HepG2 (cell line): ENCODE results near the gene SEMA4C. TPM values are rescaled to one million over a fixed set of nuclear protein-coding genes. Genes with fewer than 3 reads are reported as not detected.
A peak's percentile ranks its signal among the peaks of the same experiment; 100 is the strongest.

Source experiments
- DPF2 ChIP-seq: sonication (generic); formaldehyde crosslinking; IDR thresholded peaks from 2 replicates; pipeline ENCODE4 v1.4.0; 2020; ENCODE audit warnings: mild to moderate bottlenecking, low read depth, missing genetic modification reagents, borderline replicate concordance
- ESRRA ChIP-seq: sonication (generic); formaldehyde crosslinking; IDR thresholded peaks from 2 replicates; pipeline ENCODE4 v1.5.1; 2020; ENCODE audit warnings: mild to moderate bottlenecking, low read depth, missing genetic modification reagents
- FOSL2 ChIP-seq: sonication (generic); formaldehyde crosslinking; IDR thresholded peaks from 2 replicates; pipeline ENCODE4 v1.4.0; 2020; ENCODE audit warnings: missing genetic modification reagents
- GATAD1 ChIP-seq: IDR thresholded peaks from 2 replicates; pipeline ENCODE4 v1.6.1; 2016; ENCODE audit warnings: missing genetic modification reagents, missing compliant biosample characterization
- HDAC6 ChIP-seq: fragments of 200-600 bp; sonication (generic); IDR thresholded peaks from 2 replicates; pipeline ENCODE4 v1.7.0; 2017; ENCODE audit warnings: mild to moderate bottlenecking, antibody characterized with exemption, low read length, low read depth
- HES4 ChIP-seq: sonication (generic); formaldehyde crosslinking; IDR thresholded peaks from 2 replicates; pipeline ENCODE4 v1.9.0; 2021; ENCODE audit warnings: mild to moderate bottlenecking, missing genetic modification reagents, borderline replicate concordance
- HNRNPH1 ChIP-seq: fragments of 200-400 bp; formaldehyde crosslinking; optimal IDR thresholded peaks from 2 replicates; pipeline ENCODE3; 2017; ENCODE audit warnings: mild to moderate bottlenecking, low read depth, low read length
- KLF16 ChIP-seq, 2 experiments: sonication (generic) in 1 of 2; formaldehyde crosslinking in 1 of 2; IDR thresholded peaks; 2 replicates each; pipeline versions ENCODE4 v1.6.1 to v1.8.0; 2016 to 2023; ENCODE audit warnings: missing genetic modification reagents in 2 of 2, missing compliant biosample characterization in 1 of 2
- RCOR2 ChIP-seq: IDR thresholded peaks from 2 replicates; pipeline ENCODE4 v1.6.1; 2016; ENCODE audit warnings: missing biosample characterization, missing genetic modification reagents
- ZFP36 ChIP-seq: fragments of 150-350 bp; IDR thresholded peaks from 2 replicates; pipeline ENCODE4 v1.6.1; 2018; ENCODE audit warnings: borderline replicate concordance, low read length, low read depth; ENCODE audit not compliant: partially characterized antibody
- ZKSCAN5 ChIP-seq: sonication (generic); formaldehyde crosslinking; IDR thresholded peaks from 2 replicates; pipeline ENCODE4 v1.5.1; 2020; ENCODE audit warnings: mild to moderate bottlenecking, missing genetic modification reagents
- ZNF253 ChIP-seq: sonication (generic); formaldehyde crosslinking; IDR thresholded peaks from 2 replicates; pipeline ENCODE4 v1.8.0; 2022; ENCODE audit warnings: mild to moderate bottlenecking, missing genetic modification reagents, borderline replicate concordance
- ZNF543 ChIP-seq: sonication (generic); formaldehyde crosslinking; IDR thresholded peaks from 2 replicates; pipeline ENCODE4 v1.4.0; 2020; ENCODE audit warnings: mild to moderate bottlenecking, missing genetic modification reagents
- ZNF550 ChIP-seq: sonication (generic); formaldehyde crosslinking; IDR thresholded peaks from 2 replicates; pipeline ENCODE4 v1.4.0; 2020; ENCODE audit warnings: mild to moderate bottlenecking, missing genetic modification reagents, borderline replicate concordance
- ZSCAN21 ChIP-seq: sonication (generic); formaldehyde crosslinking; IDR thresholded peaks from 2 replicates; pipeline ENCODE4 v1.8.0; 2022; ENCODE audit warnings: mild to moderate bottlenecking, missing genetic modification reagents, moderate library complexity, borderline replicate concordance
- polyA plus RNA-seq, 8 experiments: library from polyadenylated mRNA; depleted of rRNA in 3 of 8; stranded (reverse) in 7 of 8; unstranded in 1 of 8; fragments of >200 nt; fragmentation: Illumina TruSeq in 4 of 8; extraction: Trizol in 4 of 8; gene quantifications; 2 replicates each; pipeline versions ENCODE4 v1.2.1 to v1.2.3, GENCODE V29; 2011 to 2016; ENCODE audit warnings: low read depth in 4 of 8, missing spikeins in 1 of 8, mixed read lengths in 1 of 8; ENCODE audit not compliant: insufficient read depth in 1 of 8
- total RNA-seq, 5 experiments: library from RNA; depleted of rRNA; stranded (reverse); fragments of >200 nt; fragmentation: Illumina TruSeq; extraction: Trizol; gene quantifications; 2 replicates each; pipeline ENCODE4 v1.2.3, GENCODE V29; 2016; ENCODE audit warnings: low read depth in 1 of 5
- TF ChIP-seq, protein P1 (sequence below): sonication (generic); formaldehyde crosslinking; IDR thresholded peaks from 2 replicates; pipeline ENCODE4 v1.5.1; 2020; ENCODE audit warnings: mild to moderate bottlenecking, missing genetic modification reagents, moderate library complexity
- TF ChIP-seq, protein P2 (sequence below): sonication (generic); formaldehyde crosslinking; IDR thresholded peaks from 2 replicates; pipeline ENCODE4 v1.4.0; 2020; ENCODE audit warnings: mild to moderate bottlenecking, missing genetic modification reagents, borderline replicate concordance
- TF ChIP-seq, protein P3 (sequence below): sonication (generic); formaldehyde crosslinking; IDR thresholded peaks from 2 replicates; pipeline ENCODE4 v1.8.0; 2023; ENCODE audit warnings: mild to moderate bottlenecking, missing genetic modification reagents
- TF ChIP-seq, protein P4 (sequence below): sonication (generic); formaldehyde crosslinking; IDR thresholded peaks from 2 replicates; pipeline ENCODE4 v1.4.0; 2020; ENCODE audit warnings: mild to moderate bottlenecking, missing genetic modification reagents, borderline replicate concordance
- TF ChIP-seq, protein P5 (sequence below): IDR thresholded peaks from 2 replicates; pipeline ENCODE4 v1.6.1; 2016; ENCODE audit warnings: missing compliant biosample characterization, missing genetic modification reagents, borderline replicate concordance

SEMA4C gene
- total and polyA plus RNA-seq, 2 of the 13 experiments (the other 11 are each of a cell fraction or from before 2014, with no cell fraction given): 25.9 to 46.6 TPM

DNA sequence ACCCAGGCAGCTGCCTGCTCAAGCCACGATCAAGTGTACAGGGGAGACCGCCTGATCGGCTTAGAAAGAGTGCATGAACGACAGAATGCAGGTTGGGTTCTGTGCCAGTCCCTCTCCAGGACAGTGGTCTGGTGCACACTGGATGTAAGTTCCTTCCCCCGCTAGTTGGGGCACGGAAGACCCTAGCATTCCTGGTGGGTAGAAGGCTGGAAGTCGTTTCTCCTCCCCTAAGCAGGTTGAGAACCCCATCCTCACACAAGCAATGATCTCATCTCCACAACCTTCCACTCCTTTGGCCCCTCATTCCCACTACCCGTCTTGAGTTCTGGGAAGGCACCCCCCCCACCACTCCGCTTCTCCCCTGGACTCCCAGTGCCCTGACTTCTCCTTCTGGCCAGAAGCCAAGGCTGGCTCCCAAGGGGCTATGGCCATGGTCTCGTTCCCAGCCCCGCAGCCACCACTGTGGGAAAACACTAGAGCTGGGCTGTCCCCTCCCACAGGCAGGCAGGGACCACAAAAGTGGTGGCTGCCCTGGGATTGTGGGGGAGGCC is 10.7 kb downstream of the SEMA4C start (continued):
- TF ChIP-seq, protein P1, sequence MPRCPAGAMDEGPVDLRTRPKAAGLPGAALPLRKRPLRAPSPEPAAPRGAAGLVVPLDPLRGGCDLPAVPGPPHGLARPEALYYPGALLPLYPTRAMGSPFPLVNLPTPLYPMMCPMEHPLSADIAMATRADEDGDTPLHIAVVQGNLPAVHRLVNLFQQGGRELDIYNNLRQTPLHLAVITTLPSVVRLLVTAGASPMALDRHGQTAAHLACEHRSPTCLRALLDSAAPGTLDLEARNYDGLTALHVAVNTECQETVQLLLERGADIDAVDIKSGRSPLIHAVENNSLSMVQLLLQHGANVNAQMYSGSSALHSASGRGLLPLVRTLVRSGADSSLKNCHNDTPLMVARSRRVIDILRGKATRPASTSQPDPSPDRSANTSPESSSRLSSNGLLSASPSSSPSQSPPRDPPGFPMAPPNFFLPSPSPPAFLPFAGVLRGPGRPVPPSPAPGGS: no peak
- TF ChIP-seq ZNF550 (CRISPR knock-in tag) (no peak), ZSCAN21 (CRISPR knock-in tag) (0 out of 2 replicates have a peak, but pooled peaks have one; percentile 38), HNRNPH1 (no peak), HDAC6 (no peak), HES4 (CRISPR knock-in tag) (no peak), ZKSCAN5 (CRISPR knock-in tag) (no peak), ESRRA (no peak), KLF16 (CRISPR knock-in tag; IDR thresholded peaks at IDR 0.05) (no peak), ZNF543 (CRISPR knock-in tag) (no peak), FOSL2 (no peak), ZFP36 (no peak), GATAD1 (no peak), RCOR2 (CRISPR knock-in tag) (no peak), DPF2 (CRISPR knock-in tag) (no peak), ZNF253 (CRISPR knock-in tag) (no peak)
- TF ChIP-seq, protein P2, sequence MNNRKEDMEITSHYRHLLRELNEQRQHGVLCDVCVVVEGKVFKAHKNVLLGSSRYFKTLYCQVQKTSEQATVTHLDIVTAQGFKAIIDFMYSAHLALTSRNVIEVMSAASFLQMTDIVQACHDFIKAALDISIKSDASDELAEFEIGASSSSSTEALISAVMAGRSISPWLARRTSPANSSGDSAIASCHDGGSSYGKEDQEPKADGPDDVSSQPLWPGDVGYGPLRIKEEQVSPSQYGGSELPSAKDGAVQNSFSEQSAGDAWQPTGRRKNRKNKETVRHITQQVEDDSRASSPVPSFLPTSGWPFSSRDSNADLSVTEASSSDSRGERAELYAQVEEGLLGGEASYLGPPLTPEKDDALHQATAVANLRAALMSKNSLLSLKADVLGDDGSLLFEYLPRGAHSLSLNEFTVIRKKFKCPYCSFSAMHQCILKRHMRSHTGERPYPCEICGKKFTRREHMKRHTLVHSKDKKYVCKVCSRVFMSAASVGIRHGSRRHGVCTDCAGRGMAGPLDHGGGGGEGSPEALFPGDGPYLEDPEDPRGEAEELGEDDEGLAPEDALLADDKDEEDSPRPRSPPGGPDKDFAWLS: no peak
- TF ChIP-seq, protein P3, sequence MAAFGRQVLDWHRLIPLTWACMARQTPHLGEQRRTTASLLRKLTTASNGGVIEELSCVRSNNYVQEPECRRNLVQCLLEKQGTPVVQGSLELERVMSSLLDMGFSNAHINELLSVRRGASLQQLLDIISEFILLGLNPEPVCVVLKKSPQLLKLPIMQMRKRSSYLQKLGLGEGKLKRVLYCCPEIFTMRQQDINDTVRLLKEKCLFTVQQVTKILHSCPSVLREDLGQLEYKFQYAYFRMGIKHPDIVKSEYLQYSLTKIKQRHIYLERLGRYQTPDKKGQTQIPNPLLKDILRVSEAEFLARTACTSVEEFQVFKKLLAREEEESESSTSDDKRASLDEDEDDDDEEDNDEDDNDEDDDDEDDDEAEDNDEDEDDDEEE (CRISPR knock-in tag): no peak
- TF ChIP-seq, protein P4, sequence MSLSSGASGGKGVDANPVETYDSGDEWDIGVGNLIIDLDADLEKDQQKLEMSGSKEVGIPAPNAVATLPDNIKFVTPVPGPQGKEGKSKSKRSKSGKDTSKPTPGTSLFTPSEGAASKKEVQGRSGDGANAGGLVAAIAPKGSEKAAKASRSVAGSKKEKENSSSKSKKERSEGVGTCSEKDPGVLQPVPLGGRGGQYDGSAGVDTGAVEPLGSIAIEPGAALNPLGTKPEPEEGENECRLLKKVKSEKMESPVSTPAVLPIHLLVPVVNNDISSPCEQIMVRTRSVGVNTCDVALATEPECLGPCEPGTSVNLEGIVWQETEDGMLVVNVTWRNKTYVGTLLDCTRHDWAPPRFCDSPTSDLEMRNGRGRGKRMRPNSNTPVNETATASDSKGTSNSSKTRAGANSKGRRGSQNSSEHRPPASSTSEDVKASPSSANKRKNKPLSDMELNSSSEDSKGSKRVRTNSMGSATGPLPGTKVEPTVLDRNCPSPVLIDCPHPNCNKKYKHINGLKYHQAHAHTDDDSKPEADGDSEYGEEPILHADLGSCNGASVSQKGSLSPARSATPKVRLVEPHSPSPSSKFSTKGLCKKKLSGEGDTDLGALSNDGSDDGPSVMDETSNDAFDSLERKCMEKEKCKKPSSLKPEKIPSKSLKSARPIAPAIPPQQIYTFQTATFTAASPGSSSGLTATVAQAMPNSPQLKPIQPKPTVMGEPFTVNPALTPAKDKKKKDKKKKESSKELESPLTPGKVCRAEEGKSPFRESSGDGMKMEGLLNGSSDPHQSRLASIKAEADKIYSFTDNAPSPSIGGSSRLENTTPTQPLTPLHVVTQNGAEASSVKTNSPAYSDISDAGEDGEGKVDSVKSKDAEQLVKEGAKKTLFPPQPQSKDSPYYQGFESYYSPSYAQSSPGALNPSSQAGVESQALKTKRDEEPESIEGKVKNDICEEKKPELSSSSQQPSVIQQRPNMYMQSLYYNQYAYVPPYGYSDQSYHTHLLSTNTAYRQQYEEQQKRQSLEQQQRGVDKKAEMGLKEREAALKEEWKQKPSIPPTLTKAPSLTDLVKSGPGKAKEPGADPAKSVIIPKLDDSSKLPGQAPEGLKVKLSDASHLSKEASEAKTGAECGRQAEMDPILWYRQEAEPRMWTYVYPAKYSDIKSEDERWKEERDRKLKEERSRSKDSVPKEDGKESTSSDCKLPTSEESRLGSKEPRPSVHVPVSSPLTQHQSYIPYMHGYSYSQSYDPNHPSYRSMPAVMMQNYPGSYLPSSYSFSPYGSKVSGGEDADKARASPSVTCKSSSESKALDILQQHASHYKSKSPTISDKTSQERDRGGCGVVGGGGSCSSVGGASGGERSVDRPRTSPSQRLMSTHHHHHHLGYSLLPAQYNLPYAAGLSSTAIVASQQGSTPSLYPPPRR (CRISPR knock-in tag): no peak
- TF ChIP-seq, protein P5, sequence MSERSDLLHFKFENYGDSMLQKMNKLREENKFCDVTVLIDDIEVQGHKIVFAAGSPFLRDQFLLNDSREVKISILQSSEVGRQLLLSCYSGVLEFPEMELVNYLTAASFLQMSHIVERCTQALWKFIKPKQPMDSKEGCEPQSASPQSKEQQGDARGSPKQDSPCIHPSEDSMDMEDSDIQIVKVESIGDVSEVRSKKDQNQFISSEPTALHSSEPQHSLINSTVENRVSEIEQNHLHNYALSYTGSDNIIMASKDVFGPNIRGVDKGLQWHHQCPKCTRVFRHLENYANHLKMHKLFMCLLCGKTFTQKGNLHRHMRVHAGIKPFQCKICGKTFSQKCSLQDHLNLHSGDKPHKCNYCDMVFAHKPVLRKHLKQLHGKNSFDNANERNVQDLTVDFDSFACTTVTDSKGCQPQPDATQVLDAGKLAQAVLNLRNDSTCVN (CRISPR knock-in tag): no peak
